NCI-H774 (cell line): ENCODE data around the gene OTOGL.

Source experiments
- DNase-seq: peaks from one replicate; lab custom pipeline; 2025; lab: John Stamatoyannopoulos, UW

OTOGL gene

DNA sequence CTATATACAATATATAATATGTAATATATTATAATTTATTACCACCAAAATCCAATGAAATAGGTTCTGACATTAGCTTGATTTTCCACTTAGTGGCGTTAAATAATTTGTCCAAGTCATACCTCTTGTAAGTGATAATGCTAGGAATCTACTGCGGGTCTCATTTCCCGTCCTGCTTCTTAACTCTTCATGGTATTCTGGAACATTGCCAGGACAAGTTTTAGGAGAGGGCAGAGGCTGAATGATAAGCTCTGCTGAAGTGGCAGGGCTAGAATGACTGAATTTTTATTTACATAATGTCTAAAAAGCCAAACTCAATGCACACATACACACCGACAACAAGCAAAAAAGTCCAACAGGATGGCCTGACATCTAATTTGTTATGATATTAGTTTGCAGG lies 274.3 kb downstream of the OTOGL start:
- DNase-seq: no peak

DNA sequence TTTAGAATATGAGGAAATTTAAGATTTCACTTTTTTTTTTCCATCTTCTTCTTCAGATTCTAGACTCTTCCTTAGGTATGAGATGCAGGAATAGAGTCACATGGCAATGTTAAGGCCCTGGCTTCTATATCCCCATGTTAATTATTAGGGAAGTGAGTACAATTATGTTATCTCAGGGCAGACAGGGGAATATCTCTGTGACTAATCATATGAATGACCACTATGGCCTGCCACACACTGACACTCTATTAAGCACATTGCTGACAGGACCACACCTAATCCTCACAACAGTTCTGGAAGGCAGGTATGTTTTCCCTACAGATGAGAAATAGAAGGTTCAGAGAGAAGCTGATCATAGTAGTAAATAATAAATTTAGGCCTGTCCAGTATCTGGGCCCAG lies 275.3 kb downstream of the OTOGL start:
- no peak for DNase-seq

DNA sequence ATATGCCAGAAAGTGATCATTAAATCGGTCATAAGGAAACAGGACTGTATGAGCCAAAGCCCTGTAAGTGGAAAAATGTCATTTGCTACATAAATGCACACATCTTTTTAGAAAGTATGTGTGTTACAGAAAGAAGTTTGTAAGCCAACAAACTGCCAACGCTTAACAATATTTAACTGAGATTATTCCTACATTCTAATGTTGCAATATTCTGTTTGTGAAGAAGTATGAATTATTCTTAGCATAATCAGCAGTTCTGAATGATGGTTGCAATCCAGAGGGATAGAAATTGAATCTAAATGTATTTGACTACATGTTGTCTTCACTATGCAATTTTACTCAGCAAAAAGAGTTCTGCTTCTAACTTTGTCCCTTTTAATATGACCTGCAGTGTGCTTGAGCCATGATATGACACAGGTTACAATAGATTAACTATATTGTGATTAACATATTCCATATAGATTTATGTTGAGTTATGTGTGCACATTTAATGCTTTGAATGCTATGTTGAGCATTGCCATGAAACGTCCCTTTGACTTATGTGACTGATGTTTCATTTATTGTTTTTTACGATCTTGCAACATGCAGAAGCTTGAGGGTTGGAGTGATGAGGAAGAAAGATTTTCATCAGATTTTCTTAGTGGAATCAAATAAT lies 277.9 kb downstream of the OTOGL start:
- no peak for DNase-seq

DNA sequence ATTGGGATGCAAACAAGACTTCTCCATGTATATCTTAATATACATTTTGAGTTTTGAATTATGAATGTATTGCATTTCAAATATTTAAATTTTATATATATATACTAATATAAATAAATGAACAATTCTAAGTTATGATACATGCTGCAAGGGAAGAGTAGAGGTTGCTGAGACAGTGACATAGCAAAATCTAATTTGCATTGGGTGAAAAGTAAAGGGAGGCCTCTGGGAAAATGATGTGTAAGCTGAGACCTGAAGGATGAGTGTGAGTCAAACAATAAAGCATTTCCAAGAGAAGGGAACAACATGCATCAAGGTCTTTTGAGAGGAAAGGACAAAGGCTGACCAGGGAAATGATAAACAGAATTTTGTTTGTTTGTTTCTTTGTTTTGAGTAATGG lies 281.8 kb downstream of the OTOGL start:
- no peak for DNase-seq

DNA sequence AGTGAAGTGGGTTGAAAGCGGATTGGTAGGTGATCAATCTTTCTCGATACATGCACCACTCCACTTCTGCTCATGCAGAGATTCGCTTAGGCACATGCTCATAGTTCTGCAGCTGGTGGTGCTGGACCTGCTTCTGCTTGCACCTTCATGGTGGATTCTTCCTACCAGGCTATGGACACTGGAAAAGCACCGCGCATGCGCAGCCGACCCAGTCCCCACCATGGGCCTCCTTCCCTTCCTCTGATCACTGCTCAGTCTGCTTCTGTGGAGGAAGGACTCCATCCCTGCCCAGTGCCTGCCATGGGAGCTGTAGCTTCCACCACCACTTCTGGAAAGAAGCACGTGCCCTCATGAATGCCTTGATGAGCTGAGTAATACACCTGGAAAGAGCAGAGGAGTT lies 282.9 kb downstream of the OTOGL start:
- no peak for DNase-seq

DNA sequence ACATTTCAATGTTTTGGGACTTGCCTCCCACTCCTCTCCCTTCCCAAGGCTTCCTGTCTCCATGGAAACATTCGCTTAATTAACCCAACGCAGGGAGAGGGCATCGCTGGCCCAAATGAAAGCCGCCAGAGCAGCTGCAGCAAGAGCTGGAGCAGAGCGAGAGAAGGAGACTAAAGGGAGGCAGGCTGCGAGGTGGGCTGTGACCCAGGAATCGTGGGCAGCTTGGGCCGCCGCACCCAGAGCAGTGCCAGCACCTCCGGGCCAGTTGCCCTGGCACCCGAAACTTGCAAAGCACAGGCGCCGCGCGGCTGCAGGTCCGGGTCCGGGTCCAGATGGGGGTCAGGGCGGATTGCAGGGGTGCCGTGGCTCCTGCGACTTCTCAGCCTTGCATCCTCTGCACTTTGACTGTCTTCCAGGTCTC lies 301.2 kb downstream of the OTOGL start:
- DNase-seq: no peak

DNA sequence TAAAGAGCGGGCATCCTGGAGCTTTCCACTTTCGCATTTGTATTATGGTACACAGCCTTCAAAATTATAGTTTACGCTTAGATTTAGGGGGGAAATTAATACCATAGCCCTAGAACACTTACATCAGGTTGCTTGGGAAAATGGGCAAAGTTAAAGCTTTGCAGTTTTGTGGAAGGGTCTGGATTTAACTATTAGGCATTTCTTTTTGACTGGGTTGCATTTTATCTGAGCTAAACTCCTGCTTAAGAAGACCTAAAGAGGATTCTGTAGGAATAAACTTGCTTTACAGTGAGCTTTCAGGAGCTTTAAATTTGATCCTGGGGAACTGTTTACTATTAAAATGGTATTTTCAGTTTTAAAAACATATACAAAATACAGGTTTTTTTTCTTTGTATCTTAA lies 301.9 kb downstream of the OTOGL start:
- no peak for DNase-seq

DNA sequence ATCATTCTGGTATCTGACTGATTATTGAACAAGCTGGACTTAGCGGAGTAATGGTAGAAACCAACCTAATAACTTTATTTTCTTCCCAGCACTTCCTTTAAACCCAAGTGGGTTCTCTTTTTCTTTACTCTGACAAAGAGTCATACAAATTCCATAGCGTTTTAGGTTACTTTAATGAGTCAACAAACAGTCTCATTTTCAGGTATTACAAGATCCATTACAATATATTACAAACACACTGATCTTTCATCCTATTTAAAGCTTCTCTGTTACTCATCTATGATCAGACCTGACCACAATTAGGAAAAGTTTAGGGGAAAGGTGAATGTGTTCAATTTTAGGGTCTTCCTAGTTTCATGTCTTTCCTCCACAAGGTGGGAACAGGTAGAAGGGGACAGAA lies 305.3 kb downstream of the OTOGL start:
- no peak for DNase-seq

DNA sequence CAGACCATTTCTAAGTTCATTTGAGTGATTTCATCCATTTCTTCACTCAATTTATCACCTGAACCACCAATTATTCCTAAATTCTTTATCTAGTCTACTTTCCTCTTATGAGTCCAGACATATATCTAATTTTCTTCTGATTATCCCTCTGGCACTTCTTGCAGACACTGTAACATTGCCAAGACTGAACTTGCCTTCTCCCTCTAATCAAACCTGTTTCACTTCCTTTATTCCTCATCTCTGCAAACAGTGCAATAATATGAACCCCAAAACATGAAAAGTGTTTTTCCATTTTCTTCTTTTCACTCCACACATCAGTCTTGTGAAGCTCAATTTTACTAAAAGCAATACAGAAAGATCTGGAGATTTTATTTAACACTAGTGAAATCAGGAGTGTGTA lies 306.9 kb downstream of the OTOGL start:
- DNase-seq: no peak

DNA sequence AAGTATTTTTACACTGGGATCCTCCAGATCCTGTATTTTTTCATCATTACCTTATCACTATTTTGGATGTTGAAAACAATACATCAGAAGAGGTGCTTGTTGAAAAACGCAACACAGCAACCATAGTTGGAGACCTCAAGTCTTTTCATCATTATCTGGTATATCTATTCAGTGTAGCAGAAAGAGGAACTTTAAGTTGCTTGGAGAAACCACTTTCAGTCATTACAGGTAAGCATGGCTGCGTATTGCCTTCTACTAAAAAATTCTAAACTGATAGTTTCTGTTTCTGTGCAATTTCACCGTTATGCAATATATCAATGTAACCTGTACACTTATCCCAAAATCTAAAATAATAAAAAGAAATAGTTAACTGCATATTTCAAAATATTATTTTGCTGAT lies 312.4 kb downstream of the OTOGL start:
- DNase-seq: no peak

DNA sequence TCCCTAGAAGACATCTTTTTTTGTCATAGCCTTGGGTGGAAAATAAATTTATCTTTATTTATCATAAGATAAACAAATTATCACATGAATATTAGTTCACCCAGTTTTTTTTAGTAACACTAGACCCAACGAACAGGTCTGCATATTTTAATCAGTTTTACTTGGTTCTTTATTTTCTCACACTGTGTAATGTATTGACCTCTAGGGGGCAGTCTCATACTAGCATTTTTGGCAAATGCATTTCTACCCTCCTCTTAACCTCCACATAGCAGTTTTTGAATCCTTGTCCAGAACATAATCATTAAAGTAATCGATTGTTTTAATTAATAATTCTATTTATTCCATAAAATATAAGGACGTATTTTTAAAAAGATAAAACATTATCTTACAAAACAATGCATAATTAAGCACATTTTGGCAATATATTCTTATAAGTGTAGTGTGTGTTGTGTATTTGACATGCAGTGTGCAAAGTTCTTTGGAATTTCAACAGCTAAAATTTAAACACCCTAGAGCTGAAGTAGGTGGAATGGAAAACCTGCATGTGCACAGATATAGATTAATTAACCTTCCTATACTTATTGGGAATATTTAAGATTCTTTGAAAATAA lies 313.1 kb downstream of the OTOGL start:
- peak; percentile 52 for DNase-seq

DNA sequence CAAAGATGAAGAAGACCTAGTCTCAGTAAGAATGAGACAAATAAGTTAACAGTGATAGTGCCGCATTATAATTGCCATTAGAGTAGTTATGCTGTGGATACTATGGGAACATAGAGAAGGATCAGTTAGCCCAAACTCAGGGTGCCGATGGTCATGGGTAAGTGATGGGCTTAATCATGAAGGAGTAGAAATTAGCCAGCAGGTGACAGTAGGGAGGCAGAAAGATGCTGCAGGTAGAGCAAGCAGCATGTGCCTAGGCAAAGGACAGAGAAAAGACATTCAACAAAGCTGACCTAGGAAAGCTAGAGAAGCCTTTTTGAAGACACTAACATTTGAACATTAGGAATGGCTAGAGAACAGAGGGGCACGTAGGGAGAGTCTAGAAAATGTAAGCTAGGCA lies 314.1 kb downstream of the OTOGL start:
- DNase-seq: no peak

DNA sequence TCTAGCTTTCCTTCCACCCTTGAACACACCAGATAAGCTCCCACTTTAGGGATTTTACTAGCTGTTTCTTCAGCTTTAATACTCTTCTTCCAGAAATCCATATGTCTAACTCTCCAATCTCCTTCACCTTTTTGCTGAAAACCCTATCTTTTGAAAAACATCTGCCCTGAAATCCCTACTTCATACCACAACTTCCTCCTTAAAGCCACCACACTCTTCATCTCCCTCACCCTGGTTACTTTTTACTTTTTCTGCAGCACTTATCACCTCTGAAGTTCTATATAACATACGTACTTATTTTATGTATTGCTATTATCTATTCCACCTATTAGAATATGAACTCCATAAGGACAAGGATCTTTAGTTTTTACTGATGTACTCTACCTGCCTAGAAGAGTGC lies 316.1 kb downstream of the OTOGL start:
- no peak for DNase-seq

DNA sequence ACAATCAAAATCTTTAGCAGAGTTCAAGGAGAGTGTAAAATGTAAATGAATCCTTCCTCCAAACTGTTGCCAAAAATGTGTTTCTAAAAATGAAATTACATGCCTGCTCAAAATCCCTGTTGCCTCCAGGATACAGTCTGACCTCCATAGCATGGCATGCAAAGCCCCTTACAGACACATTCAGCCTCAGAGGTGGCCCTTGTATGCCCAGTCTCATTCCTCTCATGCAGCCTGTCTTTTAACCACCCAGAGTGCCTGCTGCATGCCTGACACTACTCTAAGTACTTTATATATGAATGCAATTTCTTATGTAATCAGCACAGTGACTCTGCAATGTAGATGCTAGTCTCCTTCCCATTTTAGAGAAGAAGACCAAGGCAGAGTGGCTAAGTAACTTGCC lies 320.3 kb downstream of the OTOGL start:
- no peak for DNase-seq

DNA sequence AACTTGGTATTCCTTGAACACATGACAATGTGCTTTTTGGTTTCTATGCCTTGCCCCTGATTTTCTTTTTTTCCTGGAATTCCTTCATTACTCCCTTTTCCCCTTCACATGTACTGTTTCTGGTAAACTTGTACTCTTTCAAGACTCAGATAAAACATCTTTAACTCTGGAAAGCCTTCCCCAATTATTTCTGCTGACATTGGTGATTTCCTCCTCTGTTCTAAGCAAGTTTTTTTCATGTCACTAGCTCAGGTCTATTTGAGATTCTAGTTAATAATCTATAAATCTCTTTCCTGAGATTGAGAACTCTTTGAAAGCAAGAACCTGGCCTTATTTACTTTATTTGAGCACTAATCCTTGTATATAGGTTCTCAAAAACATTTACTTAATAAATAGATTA lies 320.7 kb downstream of the OTOGL start:
- no peak for DNase-seq

DNA sequence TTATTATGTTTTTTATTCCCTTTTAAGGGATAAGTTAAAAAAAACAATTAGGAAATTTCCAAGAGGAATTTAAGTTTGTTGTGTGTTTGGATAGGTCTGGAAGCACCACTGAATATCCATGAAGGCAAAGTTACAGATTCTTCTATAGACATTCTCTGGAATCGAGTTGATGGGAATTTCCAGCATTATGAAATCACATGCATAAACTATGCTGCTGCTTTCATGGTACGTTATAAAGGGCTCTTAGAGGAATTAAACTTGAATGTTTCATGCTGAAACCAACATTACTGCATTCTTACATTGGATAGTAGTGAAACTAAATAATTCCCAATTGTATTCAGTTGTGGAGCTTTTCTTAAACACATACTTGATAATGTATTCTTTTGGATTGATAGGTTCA lies 323.2 kb downstream of the OTOGL start:
- DNase-seq: no peak
